ENCODE measurements around the gene TAF1C. TPM values are rescaled to one million over a fixed set of nuclear protein-coding genes. Genes with fewer than 3 reads are reported as not detected.

Gene TAF1C
- total RNA-seq, 3 donors from 2014 or later (not counting 1 experiment from before 2014, with no cell fraction given), result 89.0 to 97.7 (median 91.9) TPM

- ATAC-seq, result no peak
- peaks cover 0 to 3% of the 10 kb centered on the region in 2 donors for H3K27me3 Mint-ChIP-seq (ENCODE audit: low read depth in 2 of 2)
These were observed 10.7 kb upstream of the TAF1C start for GRCh38 chr16:84197466-84198128.

GRCh38 chr16:84196727-84197394, 10.0 kb upstream of the TAF1C start:
- no peak for TF ChIP-seq CTCF (IDR thresholded peaks at IDR 0.05)
- H3K4me3 ChIP-seq (ENCODE audit: low read length), result no peak overlapping the region
- WGBS (ENCODE audit: insufficient coverage), result 73% methylated on average over 16 of the region's 16 CpGs
- no peak for DNase-seq
- no peaks in the 10 kb centered on the region for H3K9me3 Mint-ChIP-seq
- H3K27me3 ChIP-seq (ENCODE audit: control insufficient read depth, insufficient read depth, low read length), result no peaks in the 10 kb centered on the region
- H3K36me3 ChIP-seq (ENCODE audit: control insufficient read depth, insufficient read depth, low read length), result no peaks in the 10 kb centered on the region
- no peaks in the 10 kb centered on the region for H3K36me3 Mint-ChIP-seq
- intact Hi-C loops (cut with micrococcal nuclease), result no loop called here
- H3K4me3 Mint-ChIP-seq, result no peak overlapping the region
- peaks cover 0 to 3% of the 10 kb centered on the region in 2 donors for H3K27me3 Mint-ChIP-seq (ENCODE audit: low read depth in 2 of 2)
- no peak for ATAC-seq
- no peak overlapping the region for H3K27ac ChIP-seq (ENCODE audit: low read length)
- H3K9me3 ChIP-seq (ENCODE audit: control insufficient read depth, insufficient read depth, low read length), result no peaks in the 10 kb centered on the region
- H3K4me1 Mint-ChIP-seq, result peaks cover 0 to 9% of the 10 kb centered on the region in 2 donors
- H3K27ac Mint-ChIP-seq, result no peak overlapping the region
- H3K4me1 ChIP-seq (ENCODE audit: control insufficient read depth, insufficient read depth, low read length), result peaks cover 13% of the 10 kb centered on the region

More at GRCh38 chr16:84197466-84198128, 10.7 kb upstream of the TAF1C start:
- H3K9me3 ChIP-seq (ENCODE audit: control insufficient read depth, insufficient read depth, low read length), result no peaks in the 10 kb centered on the region
- WGBS (ENCODE audit: insufficient coverage), result 91% methylated on average over 13 of the region's 14 CpGs
- no peak for TF ChIP-seq CTCF (IDR thresholded peaks at IDR 0.05)
- H3K36me3 Mint-ChIP-seq, result no peaks in the 10 kb centered on the region
- DNase-seq, result no peak
- H3K27ac Mint-ChIP-seq, result no peak overlapping the region
- peaks cover 13% of the 10 kb centered on the region for H3K4me1 ChIP-seq (ENCODE audit: control insufficient read depth, insufficient read depth, low read length)
- H3K36me3 ChIP-seq (ENCODE audit: control insufficient read depth, insufficient read depth, low read length), result no peaks in the 10 kb centered on the region
- no peaks in the 10 kb centered on the region for H3K9me3 Mint-ChIP-seq
- H3K27me3 ChIP-seq (ENCODE audit: control insufficient read depth, insufficient read depth, low read length), result no peaks in the 10 kb centered on the region
- H3K4me1 Mint-ChIP-seq, result peaks cover 0 to 9% of the 10 kb centered on the region in 2 donors
- H3K27ac ChIP-seq (ENCODE audit: low read length), result no peak overlapping the region
- H3K4me3 ChIP-seq (ENCODE audit: low read length), result no peak overlapping the region
- intact Hi-C loops (cut with micrococcal nuclease), result no loop called here
- no peak overlapping the region for H3K4me3 Mint-ChIP-seq

GRCh38 chr16:84196101-84196500, 9.2 kb upstream of the TAF1C start:
- Histone ChIP-seq H3K4me3 (ENCODE audit: low read length) (no peak overlapping the region), H3K9me3 (ENCODE audit: control insufficient read depth, insufficient read depth, low read length) (no peaks in the 10 kb centered on the region), H3K27ac (ENCODE audit: low read length) (no peak overlapping the region), H3K27me3 (ENCODE audit: control insufficient read depth, insufficient read depth, low read length) (no peaks in the 10 kb centered on the region), H3K36me3 (ENCODE audit: control insufficient read depth, insufficient read depth, low read length) (no peaks in the 10 kb centered on the region), H3K4me1 (ENCODE audit: control insufficient read depth, insufficient read depth, low read length) (peaks cover 13% of the 10 kb centered on the region)
- no peak overlapping the region for H3K27ac Mint-ChIP-seq
- H3K27me3 Mint-ChIP-seq (ENCODE audit: low read depth in 2 of 2), result peaks cover 0 to 3% of the 10 kb centered on the region in 2 donors
- no peak for DNase-seq
- no peak for ATAC-seq
- peaks cover 0 to 9% of the 10 kb centered on the region in 2 donors for H3K4me1 Mint-ChIP-seq
- intact Hi-C loops (cut with micrococcal nuclease), result no loop called here
- WGBS (ENCODE audit: insufficient coverage), result 94% methylated on average over 16 of the region's 16 CpGs
- no peaks in the 10 kb centered on the region for H3K9me3 Mint-ChIP-seq
- H3K36me3 Mint-ChIP-seq, result no peaks in the 10 kb centered on the region
- TF ChIP-seq CTCF (IDR thresholded peaks at IDR 0.05), result no peak
- no peak overlapping the region for H3K4me3 Mint-ChIP-seq

Measured in natural killer cell (primary cell).